BJ (cell line): ENCODE measurements around the gene FLT1. TPM values are rescaled to one million over a fixed set of nuclear protein-coding genes. Genes with fewer than 3 reads are reported as not detected.

Experiments used
- CTCF ChIA-PET: fragments of 350-600 bp; formaldehyde crosslinking; extraction: SDS; loops from one replicate; lab custom pipeline; 2021; ENCODE audit warnings: antibody characterized with exemption, inconsistent platforms; lab: Yijun Ruan, JAX
- POLR2A ChIA-PET: fragments of 300-600 bp; sonication (Branson Sonifier 250); formaldehyde crosslinking; extraction: SDS; loops from one replicate; lab custom pipeline; 2021; ENCODE audit warnings: antibody characterized with exemption; lab: Charles Lee
- DNase-seq: peaks from one replicate; pipeline ENCODE4 v3.0.0-alpha.2; 2011; ENCODE audit warnings: low read depth
- H3K27me3 ChIP-seq: 2 replicates; pipeline ENCODE4 v1.6.0; 2011; ENCODE audit warnings: low read length; ENCODE audit not compliant: control insufficient read depth, insufficient read depth
- H3K36me3 ChIP-seq: 2 replicates; pipeline ENCODE4 v1.5.1; 2011; ENCODE audit warnings: low read length; ENCODE audit not compliant: control insufficient read depth, insufficient read depth
- H3K4me3 ChIP-seq: 2 replicates; pipeline ENCODE4 v1.5.1; 2011; ENCODE audit warnings: low read depth, mild to moderate bottlenecking, control low read depth, low read length
- polyA plus RNA-seq: library from polyadenylated mRNA; depleted of rRNA; stranded (reverse); fragments of >200 nt; gene quantifications from 2 replicates; pipeline ENCODE4 v1.2.3, GENCODE V29; 2011
- TF ChIP-seq, protein P1 (sequence below): IDR thresholded peaks from 2 replicates; pipeline ENCODE4 v1.5.1; 2011; ENCODE audit warnings: low read depth, mild to moderate bottlenecking, control low read depth, inconsistent platforms, low read length, moderate library complexity; ENCODE audit not compliant: insufficient read depth

Gene FLT1
- polyA plus RNA-seq, 1 experiment: 37.8 TPM

GRCh38 chr13:28384789-28385188 is 110.1 kb downstream of the FLT1 start:
- H3K27me3 ChIP-seq: no peaks in the 10 kb centered on the region
- DNase-seq: no peak
- ChIA-PET POLR2A (no interaction called here), CTCF (no interaction called here)
- H3K36me3 ChIP-seq: peaks cover 7% of the 10 kb centered on the region
- H3K4me3 ChIP-seq: no peak overlapping the region
- TF ChIP-seq, protein P1, sequence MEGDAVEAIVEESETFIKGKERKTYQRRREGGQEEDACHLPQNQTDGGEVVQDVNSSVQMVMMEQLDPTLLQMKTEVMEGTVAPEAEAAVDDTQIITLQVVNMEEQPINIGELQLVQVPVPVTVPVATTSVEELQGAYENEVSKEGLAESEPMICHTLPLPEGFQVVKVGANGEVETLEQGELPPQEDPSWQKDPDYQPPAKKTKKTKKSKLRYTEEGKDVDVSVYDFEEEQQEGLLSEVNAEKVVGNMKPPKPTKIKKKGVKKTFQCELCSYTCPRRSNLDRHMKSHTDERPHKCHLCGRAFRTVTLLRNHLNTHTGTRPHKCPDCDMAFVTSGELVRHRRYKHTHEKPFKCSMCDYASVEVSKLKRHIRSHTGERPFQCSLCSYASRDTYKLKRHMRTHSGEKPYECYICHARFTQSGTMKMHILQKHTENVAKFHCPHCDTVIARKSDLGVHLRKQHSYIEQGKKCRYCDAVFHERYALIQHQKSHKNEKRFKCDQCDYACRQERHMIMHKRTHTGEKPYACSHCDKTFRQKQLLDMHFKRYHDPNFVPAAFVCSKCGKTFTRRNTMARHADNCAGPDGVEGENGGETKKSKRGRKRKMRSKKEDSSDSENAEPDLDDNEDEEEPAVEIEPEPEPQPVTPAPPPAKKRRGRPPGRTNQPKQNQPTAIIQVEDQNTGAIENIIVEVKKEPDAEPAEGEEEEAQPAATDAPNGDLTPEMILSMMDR: no peak

- DNase-seq: no peak
- Histone ChIP-seq H3K27me3 (no peaks in the 10 kb centered on the region), H3K4me3 (no peak overlapping the region), H3K36me3 (peaks cover 9% of the 10 kb centered on the region)
- ChIA-PET CTCF (interaction anchor here (0.8 to 1.7 kb wide), 4 partner anchors 12 to 416 kb away, joined by 3 to 5 read pairs (median 4); no protein-coding TSS in a partner anchor), POLR2A (no interaction called here)
- TF ChIP-seq, protein P1: no peak
Observed at GRCh38 chr13:28380319-28380718, 114.6 kb downstream of the FLT1 start.

- Histone ChIP-seq H3K36me3 (peaks cover 9% of the 10 kb centered on the region), H3K27me3 (no peaks in the 10 kb centered on the region), H3K4me3 (no peak overlapping the region)
- ChIA-PET CTCF (interaction anchor here (0.8 to 1.6 kb wide), 3 partner anchors 13 to 417 kb away, joined by 3 to 4 read pairs (median 3); no protein-coding TSS in a partner anchor), POLR2A (no interaction called here)
- TF ChIP-seq, protein P1: no peak
- DNase-seq: no peak
Observed at GRCh38 chr13:28379371-28380083, 115.4 kb downstream of the FLT1 start.

GRCh38 chr13:28376604-28377003 is 118.3 kb downstream of the FLT1 start:
- POLR2A ChIA-PET: no interaction called here

GRCh38 chr13:28375250-28375930 is 119.5 kb downstream of the FLT1 start:
- no peak for DNase-seq
- H3K4me3 ChIP-seq: no peak overlapping the region
- CTCF ChIA-PET: interaction anchor here (0.6 kb wide), 1 partner anchor 8 kb away, joined by 3 read pairs; no protein-coding TSS in a partner anchor
- peaks cover 4% of the 10 kb centered on the region for H3K36me3 ChIP-seq
- POLR2A ChIA-PET: no interaction called here
- no peaks in the 10 kb centered on the region for H3K27me3 ChIP-seq
- TF ChIP-seq, protein P1: no peak

More at GRCh38 chr13:28376604-28377003, 118.3 kb downstream of the FLT1 start:
- CTCF ChIA-PET: interaction anchor here (1.2 kb wide), 1 partner anchor 10 kb away, joined by 3 read pairs; no protein-coding TSS in a partner anchor
- no peak for DNase-seq
- Histone ChIP-seq H3K27me3 (no peaks in the 10 kb centered on the region), H3K36me3 (peaks cover 4% of the 10 kb centered on the region), H3K4me3 (no peak overlapping the region)
- TF ChIP-seq, protein P1: no peak
